GM23338 (cell line): Measurements from ENCODE around the gene ATG7. TPM values are rescaled to one million over a fixed set of nuclear protein-coding genes. Genes with fewer than 3 reads are reported as not detected.

Experiments used
- ATAC-seq: fragments of 200-7000 bp; cut with Tn5 transposase; 3 replicates; pipeline ENCODE4 v1.9.1; 2020
- DNase-seq: peaks from one replicate; pipeline ENCODE4 v3.0.0-alpha.2; 2015; ENCODE audit warnings: low spot score
- H2AFZ ChIP-seq: fragments of 200-600 bp; sonication (generic); 2 replicates; pipeline ENCODE4 v1.8.0; 2016; ENCODE audit warnings: antibody characterized with exemption, mild to moderate bottlenecking, moderate library complexity
- H3F3A ChIP-seq: fragments of 200-600 bp; sonication (generic); replicated peaks from 2 replicates; pipeline ENCODE4 v1.8.0; 2017; ENCODE audit warnings: antibody characterized with exemption, mixed run types, low read depth
- H3K27ac ChIP-seq: fragments of 200-600 bp; sonication (generic); 2 replicates; pipeline ENCODE4 v1.6.1; 2016; ENCODE audit warnings: low read depth
- H3K27me3 ChIP-seq: fragments of 200-600 bp; sonication (generic); 2 replicates; pipeline ENCODE4 v1.8.0; 2016; ENCODE audit warnings: mild to moderate bottlenecking, mixed run types, moderate library complexity; ENCODE audit not compliant: insufficient read depth
- H3K36me3 ChIP-seq: fragments of 200-600 bp; sonication (generic); 2 replicates; pipeline ENCODE4 v1.8.0; 2016; ENCODE audit warnings: mild to moderate bottlenecking; ENCODE audit not compliant: insufficient read depth
- H3K4me1 ChIP-seq: fragments of 200-600 bp; sonication (generic); 2 replicates; pipeline ENCODE4 v1.8.0; 2016; ENCODE audit warnings: mild to moderate bottlenecking, moderate library complexity; ENCODE audit not compliant: insufficient read depth
- H3K4me2 ChIP-seq: fragments of 200-600 bp; sonication (generic); 2 replicates; pipeline ENCODE4 v1.7.1; 2017; ENCODE audit warnings: mixed run types
- H3K4me3 ChIP-seq: fragments of 200-600 bp; sonication (generic); 2 replicates; pipeline ENCODE4 v1.6.1; 2016; ENCODE audit warnings: mixed run types
- H3K79me2 ChIP-seq: fragments of 200-600 bp; sonication (generic); replicated peaks from 2 replicates; pipeline ENCODE4 v1.8.0; 2017; ENCODE audit warnings: mild to moderate bottlenecking; ENCODE audit not compliant: insufficient read depth
- H3K9me2 ChIP-seq: fragments of 200-600 bp; sonication (generic); 2 replicates; pipeline ENCODE4 v1.8.0; 2017; ENCODE audit not compliant: insufficient read depth
- H4K20me1 ChIP-seq: fragments of 200-600 bp; sonication (generic); replicated peaks from 2 replicates; pipeline ENCODE4 v1.8.0; 2017; ENCODE audit warnings: mild to moderate bottlenecking; ENCODE audit not compliant: insufficient read depth
- H3K27ac Mint-ChIP-seq: 2 replicates; pipeline ENCODE4 v1.8.0; 2020; ENCODE audit warnings: inconsistent platforms, mild to moderate bottlenecking, moderate library complexity, mixed read lengths
- H3K27me3 Mint-ChIP-seq: 3 replicates; pipeline ENCODE4 v1.8.0; 2022; ENCODE audit warnings: low read depth, mild to moderate bottlenecking, moderate library complexity, mixed read lengths, inconsistent platforms; ENCODE audit not compliant: insufficient read depth, poor library complexity
- H3K36me3 Mint-ChIP-seq: 3 replicates; pipeline ENCODE4 v1.8.0; 2021; ENCODE audit warnings: low read depth, mild to moderate bottlenecking, inconsistent platforms, moderate library complexity, mixed read lengths
- H3K4me1 Mint-ChIP-seq: 3 replicates; pipeline ENCODE4 v1.8.0; 2020; ENCODE audit warnings: mild to moderate bottlenecking, inconsistent platforms, mixed read lengths
- H3K4me3 Mint-ChIP-seq: 3 replicates; pipeline ENCODE4 v1.8.0; 2021; ENCODE audit warnings: moderate library complexity, mild to moderate bottlenecking, inconsistent platforms, mixed read lengths
- H3K9me3 Mint-ChIP-seq: 3 replicates; pipeline ENCODE4 v1.8.0; 2020; ENCODE audit warnings: moderate library complexity, mild to moderate bottlenecking, inconsistent platforms, mixed read lengths
- CREB1 ChIP-seq: fragments of 250-450 bp; sonication (Bioruptor Pico); IDR thresholded peaks from 2 replicates; pipeline ENCODE4 v1.5.0; 2020; ENCODE audit warnings: low read depth, mild to moderate bottlenecking, moderate library complexity
- EZH2 ChIP-seq: fragments of 200-600 bp; sonication (generic); IDR thresholded peaks from one replicate; pipeline ENCODE4 v1.8.0; 2017; ENCODE audit warnings: antibody characterized with exemption, mild to moderate bottlenecking, low read depth; ENCODE audit not compliant: unreplicated experiment
- EZH2phosphoT487 ChIP-seq: fragments of 200-600 bp; sonication (generic); IDR thresholded peaks from one replicate; pipeline ENCODE4 v1.8.1; 2018; ENCODE audit warnings: antibody characterized with exemption; ENCODE audit not compliant: unreplicated experiment
- JUNB ChIP-seq: IDR thresholded peaks from one replicate; pipeline ENCODE4 v1.6.1; 2016; ENCODE audit warnings: antibody characterized with exemption; ENCODE audit not compliant: unreplicated experiment
- POLR2AphosphoS5 ChIP-seq: IDR thresholded peaks from 2 replicates; pipeline ENCODE4 v1.6.1; 2016; ENCODE audit warnings: antibody characterized with exemption, low read depth
- STAT1 ChIP-seq: IDR thresholded peaks from one replicate; pipeline ENCODE4 v1.6.1; 2016; ENCODE audit warnings: antibody characterized with exemption; ENCODE audit not compliant: unreplicated experiment
- ZNF114 ChIP-seq: fragments of 250-450 bp; sonication (Bioruptor Pico); IDR thresholded peaks from 2 replicates; pipeline ENCODE4 v1.5.0; 2020; ENCODE audit warnings: mild to moderate bottlenecking, moderate library complexity
- ZNF331 ChIP-seq: fragments of 250-450 bp; sonication (Bioruptor Pico); IDR thresholded peaks from 2 replicates; pipeline ENCODE4 v1.5.0; 2020; ENCODE audit warnings: low read depth, mild to moderate bottlenecking, moderate library complexity
- polyA plus RNA-seq: library from polyadenylated mRNA; unstranded; fragments of >200 nt; fragmentation: Nextera tagmentation; extraction: Ambion mirVana; gene quantifications from 2 replicates; pipeline ENCODE4 v1.2.1, GENCODE V29; 2016
- total RNA-seq: library from RNA; depleted of rRNA; stranded (reverse); fragments of >200 nt; shearing (Covaris generic); gene quantifications from 2 replicates; pipeline ENCODE4 v1.2.3, GENCODE V29; 2014
- TF ChIP-seq, protein P1 (sequence below): IDR thresholded peaks from 2 replicates; pipeline ENCODE4 v1.6.1; 2016; ENCODE audit warnings: antibody characterized with exemption
- TF ChIP-seq, protein P2 (sequence below): fragments of 250-450 bp; sonication (Bioruptor Pico); IDR thresholded peaks from 2 replicates; pipeline ENCODE4 v1.5.0; 2020; ENCODE audit warnings: mild to moderate bottlenecking, moderate library complexity

The ATG7 gene
- total and polyA plus RNA-seq, 2 experiments from 2014 or later, result 16.2 to 36.7 TPM

DNA sequence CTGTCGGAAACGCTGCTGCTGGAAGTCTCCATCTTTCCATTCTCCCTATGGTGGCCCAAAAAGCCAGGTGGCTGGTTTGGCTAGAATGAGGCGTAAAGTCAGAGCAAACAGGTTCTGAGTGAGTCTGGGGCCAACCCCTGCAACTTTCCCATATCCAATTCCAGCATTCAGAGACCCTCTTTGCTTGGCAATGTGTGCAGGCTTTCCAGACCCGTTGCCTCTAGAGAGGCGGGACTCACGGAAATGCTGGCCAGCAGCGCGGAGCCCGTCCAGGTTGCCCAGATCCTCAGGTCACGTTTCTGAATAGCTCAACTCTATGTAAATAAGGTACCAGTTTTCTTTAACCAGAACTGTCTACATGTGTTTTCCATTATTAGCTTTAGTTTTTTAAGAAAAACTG, 303.5 kb downstream of the ATG7 start (continued):
- TF ChIP-seq, protein P1, sequence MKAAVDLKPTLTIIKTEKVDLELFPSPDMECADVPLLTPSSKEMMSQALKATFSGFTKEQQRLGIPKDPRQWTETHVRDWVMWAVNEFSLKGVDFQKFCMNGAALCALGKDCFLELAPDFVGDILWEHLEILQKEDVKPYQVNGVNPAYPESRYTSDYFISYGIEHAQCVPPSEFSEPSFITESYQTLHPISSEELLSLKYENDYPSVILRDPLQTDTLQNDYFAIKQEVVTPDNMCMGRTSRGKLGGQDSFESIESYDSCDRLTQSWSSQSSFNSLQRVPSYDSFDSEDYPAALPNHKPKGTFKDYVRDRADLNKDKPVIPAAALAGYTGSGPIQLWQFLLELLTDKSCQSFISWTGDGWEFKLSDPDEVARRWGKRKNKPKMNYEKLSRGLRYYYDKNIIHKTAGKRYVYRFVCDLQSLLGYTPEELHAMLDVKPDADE, result no peak
- TF ChIP-seq ZNF114 (CRISPR knock-in tag) (no peak), EZH2 (no peak), EZH2phosphoT487 (no peak), POLR2AphosphoS5 (no peak), CREB1 (CRISPR knock-in tag) (no peak), ZNF331 (CRISPR knock-in tag) (no peak), STAT1 (no peak)
- TF ChIP-seq, protein P2, sequence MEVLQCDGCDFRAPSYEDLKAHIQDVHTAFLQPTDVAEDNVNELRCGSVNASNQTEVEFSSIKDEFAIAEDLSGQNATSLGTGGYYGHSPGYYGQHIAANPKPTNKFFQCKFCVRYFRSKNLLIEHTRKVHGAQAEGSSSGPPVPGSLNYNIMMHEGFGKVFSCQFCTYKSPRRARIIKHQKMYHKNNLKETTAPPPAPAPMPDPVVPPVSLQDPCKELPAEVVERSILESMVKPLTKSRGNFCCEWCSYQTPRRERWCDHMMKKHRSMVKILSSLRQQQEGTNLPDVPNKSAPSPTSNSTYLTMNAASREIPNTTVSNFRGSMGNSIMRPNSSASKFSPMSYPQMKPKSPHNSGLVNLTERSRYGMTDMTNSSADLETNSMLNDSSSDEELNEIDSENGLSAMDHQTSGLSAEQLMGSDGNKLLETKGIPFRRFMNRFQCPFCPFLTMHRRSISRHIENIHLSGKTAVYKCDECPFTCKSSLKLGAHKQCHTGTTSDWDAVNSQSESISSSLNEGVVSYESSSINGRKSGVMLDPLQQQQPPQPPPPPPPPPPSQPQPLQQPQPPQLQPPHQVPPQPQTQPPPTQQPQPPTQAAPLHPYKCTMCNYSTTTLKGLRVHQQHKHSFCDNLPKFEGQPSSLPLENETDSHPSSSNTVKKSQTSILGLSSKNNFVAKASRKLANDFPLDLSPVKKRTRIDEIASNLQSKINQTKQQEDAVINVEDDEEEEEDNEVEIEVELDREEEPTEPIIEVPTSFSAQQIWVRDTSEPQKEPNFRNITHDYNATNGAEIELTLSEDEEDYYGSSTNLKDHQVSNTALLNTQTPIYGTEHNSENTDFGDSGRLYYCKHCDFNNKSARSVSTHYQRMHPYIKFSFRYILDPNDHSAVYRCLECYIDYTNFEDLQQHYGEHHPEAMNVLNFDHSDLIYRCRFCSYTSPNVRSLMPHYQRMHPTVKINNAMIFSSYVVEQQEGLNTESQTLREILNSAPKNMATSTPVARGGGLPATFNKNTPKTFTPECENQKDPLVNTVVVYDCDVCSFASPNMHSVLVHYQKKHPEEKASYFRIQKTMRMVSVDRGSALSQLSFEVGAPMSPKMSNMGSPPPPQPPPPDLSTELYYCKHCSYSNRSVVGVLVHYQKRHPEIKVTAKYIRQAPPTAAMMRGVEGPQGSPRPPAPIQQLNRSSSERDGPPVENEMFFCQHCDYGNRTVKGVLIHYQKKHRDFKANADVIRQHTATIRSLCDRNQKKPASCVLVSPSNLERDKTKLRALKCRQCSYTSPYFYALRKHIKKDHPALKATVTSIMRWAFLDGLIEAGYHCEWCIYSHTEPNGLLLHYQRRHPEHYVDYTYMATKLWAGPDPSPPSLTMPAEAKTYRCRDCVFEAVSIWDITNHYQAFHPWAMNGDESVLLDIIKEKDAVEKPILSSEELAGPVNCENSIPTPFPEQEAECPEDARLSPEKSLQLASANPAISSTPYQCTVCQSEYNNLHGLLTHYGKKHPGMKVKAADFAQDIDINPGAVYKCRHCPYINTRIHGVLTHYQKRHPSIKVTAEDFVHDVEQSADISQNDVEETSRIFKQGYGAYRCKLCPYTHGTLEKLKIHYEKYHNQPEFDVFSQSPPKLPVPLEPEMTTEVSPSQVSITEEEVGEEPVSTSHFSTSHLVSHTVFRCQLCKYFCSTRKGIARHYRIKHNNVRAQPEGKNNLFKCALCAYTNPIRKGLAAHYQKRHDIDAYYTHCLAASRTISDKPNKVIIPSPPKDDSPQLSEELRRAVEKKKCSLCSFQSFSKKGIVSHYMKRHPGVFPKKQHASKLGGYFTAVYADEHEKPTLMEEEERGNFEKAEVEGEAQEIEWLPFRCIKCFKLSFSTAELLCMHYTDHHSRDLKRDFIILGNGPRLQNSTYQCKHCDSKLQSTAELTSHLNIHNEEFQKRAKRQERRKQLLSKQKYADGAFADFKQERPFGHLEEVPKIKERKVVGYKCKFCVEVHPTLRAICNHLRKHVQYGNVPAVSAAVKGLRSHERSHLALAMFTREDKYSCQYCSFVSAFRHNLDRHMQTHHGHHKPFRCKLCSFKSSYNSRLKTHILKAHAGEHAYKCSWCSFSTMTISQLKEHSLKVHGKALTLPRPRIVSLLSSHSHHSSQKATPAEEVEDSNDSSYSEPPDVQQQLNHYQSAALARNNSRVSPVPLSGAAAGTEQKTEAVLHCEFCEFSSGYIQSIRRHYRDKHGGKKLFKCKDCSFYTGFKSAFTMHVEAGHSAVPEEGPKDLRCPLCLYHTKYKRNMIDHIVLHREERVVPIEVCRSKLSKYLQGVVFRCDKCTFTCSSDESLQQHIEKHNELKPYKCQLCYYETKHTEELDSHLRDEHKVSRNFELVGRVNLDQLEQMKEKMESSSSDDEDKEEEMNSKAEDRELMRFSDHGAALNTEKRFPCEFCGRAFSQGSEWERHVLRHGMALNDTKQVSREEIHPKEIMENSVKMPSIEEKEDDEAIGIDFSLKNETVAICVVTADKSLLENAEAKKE (CRISPR knock-in tag), result no peak

DNA sequence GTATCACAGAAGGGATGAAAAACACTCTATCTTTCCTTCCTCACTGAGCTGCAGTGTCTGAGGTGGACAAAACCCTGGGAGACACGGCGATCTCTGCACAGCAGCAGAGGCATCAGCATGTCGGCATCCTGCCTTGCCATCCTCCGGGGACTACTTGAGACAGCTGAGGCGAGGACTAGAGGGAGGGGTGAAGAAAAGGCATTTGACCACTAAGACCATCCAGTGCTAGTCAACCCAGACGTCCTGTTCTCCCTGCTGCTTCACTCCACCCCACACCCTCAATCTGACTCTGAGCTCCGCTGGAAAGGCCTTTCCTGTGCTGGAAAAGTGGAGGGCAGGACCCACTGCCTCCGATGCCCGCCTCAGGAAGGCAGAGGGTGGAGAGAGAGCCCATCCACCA, 304.3 kb downstream of the ATG7 start:
- peaks cover 11% of the 10 kb centered on the region; the same call in 2 of the 3 replicates for H3K36me3 Mint-ChIP-seq
- Histone ChIP-seq H2AFZ (no peak overlapping the region), H3K9me2 (peaks cover 6% of the 10 kb centered on the region; the same call in 1 of the 2 replicates), H3F3A (no peaks in the 10 kb centered on the region), H3K27ac (no peak overlapping the region), H3K36me3 (no peaks in the 10 kb centered on the region), H3K27me3 (no peaks in the 10 kb centered on the region), H3K4me2 (no peak overlapping the region), H3K4me3 (no peak overlapping the region), H4K20me1 (peaks cover 20% of the 10 kb centered on the region; the same call in 1 of the 2 replicates), H3K79me2 (peaks cover 55% of the 10 kb centered on the region), H3K4me1 (peaks cover 5% of the 10 kb centered on the region)
- H3K9me3 Mint-ChIP-seq, result no peaks in the 10 kb centered on the region
- peaks cover 11% of the 10 kb centered on the region for H3K4me1 Mint-ChIP-seq
- peaks cover 8% of the 10 kb centered on the region for H3K27me3 Mint-ChIP-seq
- DNase-seq (no peak), ATAC-seq (peak; percentile 39)
- peak overlapping the region; percentile 49; the same call in 1 of the 2 replicates for H3K27ac Mint-ChIP-seq
- H3K4me3 Mint-ChIP-seq, result no peak overlapping the region
- no peak for TF ChIP-seq JUNB
- TF ChIP-seq, protein P2 (CRISPR knock-in tag), result no peak
